NOMO-1 treated with DMSO at 0.1 percent for 48 hours (cell line): ENCODE data around the gene CPB2.

Source experiments
- DNase-seq: peaks from one replicate; lab custom pipeline; 2025; ENCODE audit not compliant: unreplicated experiment; lab: John Stamatoyannopoulos, UW

CPB2 gene

GRCh38 chr13:46100191-46100815 is 4.5 kb downstream of the CPB2 start:
- DNase-seq, result peak; percentile 88

GRCh38 chr13:46097663-46098062 is 7.2 kb downstream of the CPB2 start:
- DNase-seq, result no peak

- no peak for DNase-seq
Observed at GRCh38 chr13:46097015-46097414, 7.8 kb downstream of the CPB2 start.

- DNase-seq, result no peak
Observed at GRCh38 chr13:46094478-46094877, 10.4 kb downstream of the CPB2 start.

GRCh38 chr13:46088821-46089562 is 15.8 kb downstream of the CPB2 start:
- no peak for DNase-seq

- no peak for DNase-seq
Observed at GRCh38 chr13:46087481-46087880, 17.4 kb downstream of the CPB2 start.

GRCh38 chr13:46086985-46087384 is 17.8 kb downstream of the CPB2 start:
- no peak for DNase-seq

GRCh38 chr13:46086421-46086922 is 18.4 kb downstream of the CPB2 start:
- DNase-seq, result no peak

GRCh38 chr13:46085737-46086136 is 19.1 kb downstream of the CPB2 start:
- DNase-seq, result no peak

GRCh38 chr13:46082324-46082723 is 22.5 kb downstream of the CPB2 start:
- DNase-seq, result no peak

- DNase-seq, result no peak
Observed at GRCh38 chr13:46079770-46080169, 25.1 kb downstream of the CPB2 start.

- no peak for DNase-seq
Observed at GRCh38 chr13:46077265-46077664, 27.6 kb downstream of the CPB2 start.

- DNase-seq, result no peak
Observed at GRCh38 chr13:46076827-46077226, 28.0 kb downstream of the CPB2 start.

GRCh38 chr13:46075811-46076210 is 29.0 kb downstream of the CPB2 start:
- no peak for DNase-seq

- no peak for DNase-seq
Observed at GRCh38 chr13:46071590-46072249, 33.1 kb downstream of the CPB2 start.

GRCh38 chr13:46063292-46063691 is 41.5 kb downstream of the CPB2 start:
- DNase-seq, result no peak

GRCh38 chr13:46062185-46062584 is 42.6 kb downstream of the CPB2 start:
- DNase-seq, result peak; percentile 72

GRCh38 chr13:46059405-46059804 is 45.4 kb downstream of the CPB2 start:
- DNase-seq, result no peak

GRCh38 chr13:46058268-46058667 is 46.6 kb downstream of the CPB2 start:
- peak; percentile 31 for DNase-seq

- no peak for DNase-seq
Observed at GRCh38 chr13:46057256-46058015, 47.4 kb downstream of the CPB2 start.
